ENCODE data around the gene KCNH8. TPM values are rescaled to one million over a fixed set of nuclear protein-coding genes. Genes with fewer than 3 reads are reported as not detected.

KCNH8 gene
- total RNA-seq, 1 donor, result 1.0 TPM

- Histone ChIP-seq H3K9me3 (ENCODE audit: low read depth, low read length) (no peaks in the 10 kb centered on the region), H3K27me3 (ENCODE audit: insufficient read depth, low read length) (no peaks in the 10 kb centered on the region), H3K4me3 (ENCODE audit: low read length) (no peak overlapping the region), H3K4me1 (ENCODE audit: insufficient read depth, low read length) (no peaks in the 10 kb centered on the region)
These were observed 199.4 kb downstream of the KCNH8 start for GRCh38 chr3:19347671-19348070.

GRCh38 chr3:19348500-19348899 is 200.2 kb downstream of the KCNH8 start:
- H3K4me3 ChIP-seq (ENCODE audit: low read length), result peak overlapping the region; percentile 2
- H3K4me1 ChIP-seq (ENCODE audit: insufficient read depth, low read length), result no peaks in the 10 kb centered on the region
- no peaks in the 10 kb centered on the region for H3K27me3 ChIP-seq (ENCODE audit: insufficient read depth, low read length)
- H3K9me3 ChIP-seq (ENCODE audit: low read depth, low read length), result no peaks in the 10 kb centered on the region

- Histone ChIP-seq H3K4me3 (ENCODE audit: low read length) (peak overlapping the region; percentile 2), H3K27me3 (ENCODE audit: insufficient read depth, low read length) (no peaks in the 10 kb centered on the region), H3K9me3 (ENCODE audit: low read depth, low read length) (no peaks in the 10 kb centered on the region), H3K4me1 (ENCODE audit: insufficient read depth, low read length) (no peaks in the 10 kb centered on the region)
These were observed 200.7 kb downstream of the KCNH8 start for GRCh38 chr3:19348941-19349564.

- Histone ChIP-seq H3K4me1 (ENCODE audit: insufficient read depth, low read length) (peaks cover 4% of the 10 kb centered on the region), H3K27me3 (ENCODE audit: insufficient read depth, low read length) (no peaks in the 10 kb centered on the region), H3K9me3 (ENCODE audit: low read depth, low read length) (no peaks in the 10 kb centered on the region), H3K4me3 (ENCODE audit: low read length) (no peak overlapping the region)
These were observed 209.6 kb downstream of the KCNH8 start for GRCh38 chr3:19357947-19358346.

GRCh38 chr3:19363071-19363470 is 214.8 kb downstream of the KCNH8 start:
- no peaks in the 10 kb centered on the region for H3K27me3 ChIP-seq (ENCODE audit: insufficient read depth, low read length)
- H3K9me3 ChIP-seq (ENCODE audit: low read depth, low read length), result no peaks in the 10 kb centered on the region
- H3K4me1 ChIP-seq (ENCODE audit: insufficient read depth, low read length), result peaks cover 5% of the 10 kb centered on the region
- no peak overlapping the region for H3K4me3 ChIP-seq (ENCODE audit: low read length)

- H3K4me3 ChIP-seq (ENCODE audit: low read length), result no peak overlapping the region
These were observed 215.8 kb downstream of the KCNH8 start for GRCh38 chr3:19364148-19364547.

GRCh38 chr3:19365471-19365870 is 217.2 kb downstream of the KCNH8 start:
- peaks cover 5% of the 10 kb centered on the region for H3K4me1 ChIP-seq (ENCODE audit: insufficient read depth, low read length)
- no peaks in the 10 kb centered on the region for H3K27me3 ChIP-seq (ENCODE audit: insufficient read depth, low read length)
- H3K9me3 ChIP-seq (ENCODE audit: low read depth, low read length), result no peaks in the 10 kb centered on the region
- no peak overlapping the region for H3K4me3 ChIP-seq (ENCODE audit: low read length)

More at GRCh38 chr3:19364148-19364547, 215.8 kb downstream of the KCNH8 start:
- no peaks in the 10 kb centered on the region for H3K9me3 ChIP-seq (ENCODE audit: low read depth, low read length)
- H3K4me1 ChIP-seq (ENCODE audit: insufficient read depth, low read length), result peaks cover 5% of the 10 kb centered on the region
- no peaks in the 10 kb centered on the region for H3K27me3 ChIP-seq (ENCODE audit: insufficient read depth, low read length)

- H3K4me1 ChIP-seq (ENCODE audit: insufficient read depth, low read length), result no peaks in the 10 kb centered on the region
- no peak overlapping the region for H3K4me3 ChIP-seq (ENCODE audit: low read length)
- no peaks in the 10 kb centered on the region for H3K9me3 ChIP-seq (ENCODE audit: low read depth, low read length)
- H3K27me3 ChIP-seq (ENCODE audit: insufficient read depth, low read length), result no peaks in the 10 kb centered on the region
These were observed 236.6 kb downstream of the KCNH8 start for GRCh38 chr3:19384868-19385267.

GRCh38 chr3:19392150-19392549 is 243.8 kb downstream of the KCNH8 start:
- Histone ChIP-seq H3K4me1 (ENCODE audit: insufficient read depth, low read length) (no peaks in the 10 kb centered on the region), H3K27me3 (ENCODE audit: insufficient read depth, low read length) (no peaks in the 10 kb centered on the region), H3K9me3 (ENCODE audit: low read depth, low read length) (no peaks in the 10 kb centered on the region), H3K4me3 (ENCODE audit: low read length) (no peak overlapping the region)

- H3K9me3 ChIP-seq (ENCODE audit: low read depth, low read length), result no peaks in the 10 kb centered on the region
- H3K4me3 ChIP-seq (ENCODE audit: low read length), result no peak overlapping the region
- H3K27me3 ChIP-seq (ENCODE audit: insufficient read depth, low read length), result no peaks in the 10 kb centered on the region
- H3K4me1 ChIP-seq (ENCODE audit: insufficient read depth, low read length), result no peaks in the 10 kb centered on the region
These were observed 246.6 kb downstream of the KCNH8 start for GRCh38 chr3:19394946-19395345.

- H3K4me1 ChIP-seq (ENCODE audit: insufficient read depth, low read length), result no peaks in the 10 kb centered on the region
- H3K27me3 ChIP-seq (ENCODE audit: insufficient read depth, low read length), result no peaks in the 10 kb centered on the region
- no peak overlapping the region for H3K4me3 ChIP-seq (ENCODE audit: low read length)
- no peaks in the 10 kb centered on the region for H3K9me3 ChIP-seq (ENCODE audit: low read depth, low read length)
These were observed 248.4 kb downstream of the KCNH8 start for GRCh38 chr3:19396726-19397125.

GRCh38 chr3:19399356-19399755 is 251.0 kb downstream of the KCNH8 start:
- Histone ChIP-seq H3K27me3 (ENCODE audit: insufficient read depth, low read length) (no peaks in the 10 kb centered on the region), H3K4me3 (ENCODE audit: low read length) (no peak overlapping the region), H3K9me3 (ENCODE audit: low read depth, low read length) (no peaks in the 10 kb centered on the region), H3K4me1 (ENCODE audit: insufficient read depth, low read length) (no peaks in the 10 kb centered on the region)

GRCh38 chr3:19399836-19400235 is 251.5 kb downstream of the KCNH8 start:
- H3K4me3 ChIP-seq (ENCODE audit: low read length), result no peak overlapping the region
- H3K27me3 ChIP-seq (ENCODE audit: insufficient read depth, low read length), result no peaks in the 10 kb centered on the region
- H3K9me3 ChIP-seq (ENCODE audit: low read depth, low read length), result no peaks in the 10 kb centered on the region
- H3K4me1 ChIP-seq (ENCODE audit: insufficient read depth, low read length), result no peaks in the 10 kb centered on the region

- Histone ChIP-seq H3K4me1 (ENCODE audit: insufficient read depth, low read length) (no peaks in the 10 kb centered on the region), H3K9me3 (ENCODE audit: low read depth, low read length) (no peaks in the 10 kb centered on the region), H3K27me3 (ENCODE audit: insufficient read depth, low read length) (no peaks in the 10 kb centered on the region), H3K4me3 (ENCODE audit: low read length) (no peak overlapping the region)
These were observed 271.8 kb downstream of the KCNH8 start for GRCh38 chr3:19420159-19420558.

GRCh38 chr3:19425825-19426224 is 277.5 kb downstream of the KCNH8 start:
- Histone ChIP-seq H3K9me3 (ENCODE audit: low read depth, low read length) (no peaks in the 10 kb centered on the region), H3K27me3 (ENCODE audit: insufficient read depth, low read length) (no peaks in the 10 kb centered on the region), H3K4me1 (ENCODE audit: insufficient read depth, low read length) (no peaks in the 10 kb centered on the region), H3K4me3 (ENCODE audit: low read length) (no peak overlapping the region)

- Histone ChIP-seq H3K9me3 (ENCODE audit: low read depth, low read length) (no peaks in the 10 kb centered on the region), H3K4me1 (ENCODE audit: insufficient read depth, low read length) (no peaks in the 10 kb centered on the region), H3K27me3 (ENCODE audit: insufficient read depth, low read length) (no peaks in the 10 kb centered on the region), H3K4me3 (ENCODE audit: low read length) (no peak overlapping the region)
These were observed 279.3 kb downstream of the KCNH8 start for GRCh38 chr3:19427422-19428149.

All from mononuclear cell (primary cell).